Ovary (tissue), 3 donors: Measurements from ENCODE around the gene TRIM73.
"Not testable (repeated sequence)": the region's sequence is repeated elsewhere in the genome, so short reads cannot be mapped to it uniquely, and the experiment has no call there.

ENCODE experiments used
- EP300 ChIP-seq: sonication (generic); formaldehyde crosslinking; IDR thresholded peaks from one replicate; pipeline ENCODE4 v1.6.1; 2017; ENCODE audit warnings: antibody characterized with exemption
- POLR2A ChIP-seq: fragments of 450-650 bp; IDR thresholded peaks from one replicate; pipeline ENCODE4 v1.6.1; 2017; ENCODE audit warnings: antibody characterized with exemption, mild to moderate bottlenecking, moderate library complexity
- TF ChIP-seq, protein P1 (sequence below), 3 donors: fragments of 450-650 bp in 2 of 3; fragments of 200-600 bp in 1 of 3; IDR thresholded peaks; one replicate each; pipeline versions ENCODE4 v1.5.1 to v1.8.0; 2016 to 2022; ENCODE audit warnings: antibody characterized with exemption in 3 of 3, mild to moderate bottlenecking in 1 of 3
- donor health status: DM: no; HTN: no; CAD: no.

DNA sequence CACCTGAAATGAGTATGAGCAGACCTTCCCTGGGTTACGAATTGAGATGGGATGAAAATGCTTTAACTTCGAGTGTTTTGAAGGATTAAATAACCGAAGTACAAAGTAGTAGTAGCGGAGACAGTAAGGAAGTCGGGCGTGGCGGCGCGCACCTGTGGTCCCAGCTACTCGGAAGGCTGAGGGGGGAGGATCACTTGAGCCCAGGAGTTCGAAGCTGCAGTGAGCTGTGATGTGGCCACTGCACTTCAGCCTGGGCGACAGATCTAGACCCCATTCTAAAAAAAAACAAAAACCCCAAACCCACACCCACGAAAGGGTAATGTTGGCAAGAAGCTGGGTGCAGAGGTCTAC lies 15.4 kb downstream of the TRIM73 start:
- TF ChIP-seq, protein P1, sequence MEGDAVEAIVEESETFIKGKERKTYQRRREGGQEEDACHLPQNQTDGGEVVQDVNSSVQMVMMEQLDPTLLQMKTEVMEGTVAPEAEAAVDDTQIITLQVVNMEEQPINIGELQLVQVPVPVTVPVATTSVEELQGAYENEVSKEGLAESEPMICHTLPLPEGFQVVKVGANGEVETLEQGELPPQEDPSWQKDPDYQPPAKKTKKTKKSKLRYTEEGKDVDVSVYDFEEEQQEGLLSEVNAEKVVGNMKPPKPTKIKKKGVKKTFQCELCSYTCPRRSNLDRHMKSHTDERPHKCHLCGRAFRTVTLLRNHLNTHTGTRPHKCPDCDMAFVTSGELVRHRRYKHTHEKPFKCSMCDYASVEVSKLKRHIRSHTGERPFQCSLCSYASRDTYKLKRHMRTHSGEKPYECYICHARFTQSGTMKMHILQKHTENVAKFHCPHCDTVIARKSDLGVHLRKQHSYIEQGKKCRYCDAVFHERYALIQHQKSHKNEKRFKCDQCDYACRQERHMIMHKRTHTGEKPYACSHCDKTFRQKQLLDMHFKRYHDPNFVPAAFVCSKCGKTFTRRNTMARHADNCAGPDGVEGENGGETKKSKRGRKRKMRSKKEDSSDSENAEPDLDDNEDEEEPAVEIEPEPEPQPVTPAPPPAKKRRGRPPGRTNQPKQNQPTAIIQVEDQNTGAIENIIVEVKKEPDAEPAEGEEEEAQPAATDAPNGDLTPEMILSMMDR (IDR thresholded peaks at IDR 0.05) = not testable (repeated sequence)
- TF ChIP-seq POLR2A, EP300: not testable (repeated sequence)
